Measurements from ENCODE around the gene ANKS1B. TPM values are rescaled to one million over a fixed set of nuclear protein-coding genes. Genes with fewer than 3 reads are reported as not detected.

Gene ANKS1B
- total RNA-seq, 2 donors from 2014 or later = 1.8 to 2.0 TPM

DNA sequence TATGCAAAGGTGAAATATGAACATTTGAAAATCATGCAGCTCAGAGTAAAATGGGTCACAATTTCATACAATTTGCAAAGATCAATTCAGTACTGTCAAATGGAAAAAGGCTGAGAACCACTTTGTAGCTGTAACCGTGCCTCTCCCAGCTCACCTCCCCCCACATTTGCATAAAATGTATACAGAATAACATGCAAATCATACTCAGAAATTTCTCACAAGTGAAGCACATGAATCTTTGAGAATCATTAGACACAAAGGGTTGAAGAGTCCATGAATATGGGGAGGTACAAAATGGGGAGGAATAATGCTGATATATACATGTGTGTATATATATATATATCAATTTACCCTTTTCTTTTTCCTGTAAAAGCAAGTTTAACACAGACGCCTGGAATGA lies 1177.5 kb downstream of the ANKS1B start:
- H3K27me3 Mint-ChIP-seq = peaks cover 26% of the 10 kb centered on the region
- no peaks in the 10 kb centered on the region for H3K4me1 Mint-ChIP-seq
- no peak overlapping the region for H3K27ac Mint-ChIP-seq
- no peak overlapping the region for H3K4me3 Mint-ChIP-seq
- no peaks in the 10 kb centered on the region for H3K9me3 Mint-ChIP-seq
- no peak for ATAC-seq (replicated peaks)
- H3K36me3 Mint-ChIP-seq (ENCODE audit: low read depth) = no peaks in the 10 kb centered on the region

DNA sequence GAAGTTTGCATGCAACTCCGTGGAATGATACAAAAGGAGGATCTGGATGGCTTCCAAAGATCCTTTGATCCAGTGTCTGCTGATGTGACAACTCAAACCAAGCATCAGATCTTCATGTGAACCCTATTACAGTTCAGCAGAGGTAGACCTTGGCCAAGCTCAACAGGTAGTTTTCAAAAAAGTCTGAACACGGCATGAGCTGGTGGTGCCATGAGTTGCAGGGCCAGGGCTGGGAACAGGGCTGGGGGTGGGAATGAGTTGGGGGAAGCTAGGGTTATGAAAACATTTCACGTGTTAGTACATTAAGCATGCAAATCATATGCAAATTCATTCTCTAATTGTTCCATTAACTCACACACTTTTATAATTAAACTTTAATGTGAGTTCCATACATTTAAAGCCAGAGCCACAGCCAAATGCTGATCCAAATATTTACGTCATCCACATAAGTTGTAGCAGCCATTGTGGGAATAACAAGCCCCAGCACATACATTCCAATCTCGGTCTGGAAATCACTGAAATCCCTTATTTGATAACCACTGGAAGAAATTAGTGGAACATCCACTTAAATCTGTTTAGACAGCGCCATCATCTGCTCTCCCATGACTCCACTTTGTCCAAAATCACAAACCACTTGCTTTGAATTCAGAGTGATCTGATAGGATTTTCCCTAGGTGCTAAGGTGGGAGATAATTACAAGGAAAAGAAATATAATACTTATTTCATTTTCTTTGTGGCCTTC lies 1181.1 kb downstream of the ANKS1B start:
- Mint-ChIP-seq H3K27ac (no peak overlapping the region), H3K4me1 (no peaks in the 10 kb centered on the region), H3K36me3 (ENCODE audit: low read depth) (no peaks in the 10 kb centered on the region), H3K9me3 (no peaks in the 10 kb centered on the region), H3K4me3 (no peak overlapping the region), H3K27me3 (peaks cover 20% of the 10 kb centered on the region)
- ATAC-seq (replicated peaks) = no peak

DNA sequence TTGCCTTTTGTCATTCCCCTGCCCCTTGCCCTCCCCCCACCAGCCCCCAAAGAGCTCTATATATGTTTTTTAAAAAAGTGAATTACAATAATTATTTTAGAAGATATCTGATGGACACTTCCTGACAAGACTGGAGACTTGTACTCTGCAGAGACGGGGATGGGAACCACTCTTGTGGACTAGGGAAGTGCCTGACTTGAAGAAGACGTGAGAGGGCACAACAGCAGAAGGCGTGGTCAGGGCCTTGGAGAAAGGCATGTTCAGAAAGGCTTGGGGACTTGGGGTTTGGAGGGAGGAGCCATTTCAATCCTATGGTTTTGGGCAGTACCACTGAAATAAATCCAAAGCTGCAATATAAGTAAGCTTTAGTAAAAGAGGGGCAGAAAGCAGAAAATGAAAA lies 1184.9 kb downstream of the ANKS1B start:
- Mint-ChIP-seq H3K9me3 (no peaks in the 10 kb centered on the region), H3K27me3 (peaks cover 17% of the 10 kb centered on the region), H3K4me1 (no peaks in the 10 kb centered on the region), H3K36me3 (ENCODE audit: low read depth) (no peaks in the 10 kb centered on the region), H3K27ac (no peak overlapping the region), H3K4me3 (no peak overlapping the region)
- ATAC-seq (replicated peaks) = no peak

DNA sequence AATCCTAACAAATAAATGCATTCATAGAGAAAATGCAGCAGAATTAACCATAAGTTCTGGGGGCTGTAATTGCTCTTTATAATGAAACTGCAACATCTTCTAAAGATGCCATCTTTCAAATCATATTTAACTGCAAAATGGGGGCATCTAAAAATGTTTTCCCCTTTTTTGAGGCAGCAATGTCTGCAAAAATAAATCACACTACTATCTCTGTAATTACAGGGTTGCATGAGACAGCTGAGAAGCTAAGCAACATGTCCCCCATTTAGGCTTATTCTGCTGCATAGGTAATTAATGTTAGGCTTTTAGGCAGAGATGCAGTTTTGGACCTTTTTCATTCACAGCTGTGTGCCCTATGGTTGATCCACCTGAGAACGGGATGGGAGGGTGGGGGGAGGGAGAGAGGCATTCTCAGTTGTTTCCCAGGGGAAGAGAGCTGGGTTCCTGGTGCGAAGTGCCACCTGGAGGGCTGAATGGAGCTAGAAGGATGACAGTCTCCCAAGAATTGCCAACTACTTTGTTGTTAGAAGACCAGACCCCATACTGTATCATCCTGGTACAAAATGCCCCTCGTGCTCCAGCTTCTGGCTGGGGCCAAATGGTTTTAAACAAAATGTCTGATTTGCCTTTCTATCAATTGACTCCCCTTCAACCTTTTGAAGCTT lies 1185.5 kb downstream of the ANKS1B start:
- H3K27me3 Mint-ChIP-seq = peaks cover 17% of the 10 kb centered on the region
- ATAC-seq (replicated peaks) = no peak
- no peaks in the 10 kb centered on the region for H3K9me3 Mint-ChIP-seq
- no peak overlapping the region for H3K27ac Mint-ChIP-seq
- no peaks in the 10 kb centered on the region for H3K4me1 Mint-ChIP-seq
- no peaks in the 10 kb centered on the region for H3K36me3 Mint-ChIP-seq (ENCODE audit: low read depth)
- no peak overlapping the region for H3K4me3 Mint-ChIP-seq

DNA sequence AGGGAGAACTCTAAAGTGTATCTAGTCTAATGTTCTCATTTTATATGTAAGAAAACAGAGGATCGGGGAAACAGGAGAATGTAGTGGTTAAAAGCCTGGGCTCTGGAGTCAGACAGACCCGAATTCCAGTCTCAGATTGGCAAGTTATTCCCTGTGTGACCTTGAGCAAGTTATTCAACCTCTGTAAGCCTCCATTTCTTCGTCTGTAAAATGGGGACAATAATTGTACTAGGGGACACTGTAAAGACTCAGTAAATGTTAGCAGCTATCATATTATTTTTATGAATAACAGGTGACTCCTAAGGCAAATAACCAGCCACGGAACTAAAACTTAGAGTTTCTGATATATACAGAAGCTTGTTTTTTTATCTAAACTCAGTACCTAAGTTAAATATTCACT lies 1187.5 kb downstream of the ANKS1B start:
- Mint-ChIP-seq H3K4me3 (no peak overlapping the region), H3K27me3 (peaks cover 12% of the 10 kb centered on the region), H3K36me3 (ENCODE audit: low read depth) (no peaks in the 10 kb centered on the region), H3K27ac (no peak overlapping the region), H3K4me1 (no peaks in the 10 kb centered on the region), H3K9me3 (no peaks in the 10 kb centered on the region)
- no peak for ATAC-seq (replicated peaks)

DNA sequence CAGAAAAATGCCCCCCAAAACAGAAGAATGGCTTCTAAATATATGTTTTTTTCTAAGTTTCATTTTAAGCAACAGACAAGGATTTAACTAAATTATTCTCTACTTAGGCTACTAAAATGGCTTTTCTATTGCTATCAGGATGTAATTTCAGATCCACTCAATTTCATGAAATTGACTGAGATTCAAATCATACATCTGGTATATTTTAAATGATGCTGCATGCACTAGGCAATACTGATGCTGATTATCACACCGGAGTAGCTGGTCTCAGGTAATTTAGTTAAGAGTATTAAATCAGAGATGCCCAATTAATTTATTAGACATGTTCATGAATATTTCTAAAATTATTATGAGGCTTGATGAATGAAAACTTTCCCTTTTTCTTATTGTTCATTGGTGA lies 1188.0 kb downstream of the ANKS1B start:
- Mint-ChIP-seq H3K4me1 (no peaks in the 10 kb centered on the region), H3K36me3 (ENCODE audit: low read depth) (no peaks in the 10 kb centered on the region), H3K4me3 (no peak overlapping the region), H3K27ac (no peak overlapping the region), H3K9me3 (no peaks in the 10 kb centered on the region), H3K27me3 (peaks cover 12% of the 10 kb centered on the region)
- no peak for ATAC-seq (replicated peaks)

DNA sequence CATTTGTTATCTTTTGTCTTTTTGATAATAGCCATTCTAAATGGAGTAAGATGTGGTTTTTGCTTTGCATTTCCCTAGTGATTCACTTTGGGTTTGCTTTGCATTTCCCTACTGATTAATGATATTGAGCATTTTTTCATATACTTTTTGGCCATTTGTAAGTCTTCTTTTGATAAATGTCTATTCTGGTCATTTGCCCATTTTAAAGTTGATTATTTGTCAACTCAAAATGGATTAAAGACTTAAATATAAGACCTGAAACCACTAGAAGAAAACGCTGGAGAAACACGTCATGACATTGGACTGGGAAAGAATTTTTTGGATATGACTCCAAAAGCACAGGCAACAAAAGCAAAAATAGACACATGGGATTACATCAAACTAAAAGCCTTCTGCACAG lies 1191.6 kb downstream of the ANKS1B start:
- H3K9me3 Mint-ChIP-seq = no peaks in the 10 kb centered on the region
- H3K27me3 Mint-ChIP-seq = peaks cover 12% of the 10 kb centered on the region
- H3K4me3 Mint-ChIP-seq = no peak overlapping the region
- H3K4me1 Mint-ChIP-seq = no peaks in the 10 kb centered on the region
- no peak overlapping the region for H3K27ac Mint-ChIP-seq
- no peak for ATAC-seq (replicated peaks)
- no peaks in the 10 kb centered on the region for H3K36me3 Mint-ChIP-seq (ENCODE audit: low read depth)

DNA sequence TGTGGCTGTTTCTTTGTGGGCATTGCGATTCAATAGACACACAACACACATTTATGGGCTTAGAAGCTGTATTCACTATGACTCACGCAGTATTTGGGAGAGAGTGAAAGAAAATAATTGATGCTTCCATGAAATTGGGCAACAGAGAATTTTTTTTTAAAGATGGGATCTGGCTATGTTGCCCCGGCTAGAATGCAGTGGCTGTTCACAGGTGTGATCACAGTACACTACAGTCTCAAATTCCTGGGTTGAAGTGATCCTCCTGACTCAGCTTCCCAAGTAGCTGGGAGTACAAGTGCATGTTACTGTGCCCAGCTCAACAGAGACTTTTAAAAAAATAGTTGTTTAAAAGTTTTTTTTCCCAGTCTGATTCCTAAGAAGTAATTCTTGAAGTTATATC lies 1193.3 kb downstream of the ANKS1B start:
- H3K9me3 Mint-ChIP-seq = no peaks in the 10 kb centered on the region
- H3K27ac Mint-ChIP-seq = no peak overlapping the region
- no peaks in the 10 kb centered on the region for H3K36me3 Mint-ChIP-seq (ENCODE audit: low read depth)
- no peak overlapping the region for H3K4me3 Mint-ChIP-seq
- no peak for ATAC-seq (replicated peaks)
- H3K4me1 Mint-ChIP-seq = no peaks in the 10 kb centered on the region
- peaks cover 16% of the 10 kb centered on the region for H3K27me3 Mint-ChIP-seq

DNA sequence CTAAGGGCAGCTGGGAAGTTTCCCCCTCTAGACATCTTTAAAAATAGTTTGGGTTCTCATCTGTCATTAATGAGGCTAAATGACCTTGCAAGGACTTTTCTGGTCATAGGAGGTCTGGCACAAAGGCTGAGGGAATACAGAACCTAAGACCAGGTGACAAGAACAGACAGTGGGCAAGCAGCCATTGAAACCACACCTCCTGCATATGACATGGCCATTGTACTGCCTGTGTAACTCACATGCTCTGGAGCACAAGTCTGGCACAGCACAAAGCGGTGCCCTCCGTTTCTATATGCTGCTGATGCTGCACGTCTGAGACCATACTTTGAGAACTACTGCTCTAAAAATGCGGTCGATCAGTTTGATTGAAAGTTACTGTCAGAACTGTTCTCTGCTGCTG lies 1196.3 kb downstream of the ANKS1B start:
- ATAC-seq (replicated peaks) = no peak
- no peaks in the 10 kb centered on the region for H3K4me1 Mint-ChIP-seq
- H3K9me3 Mint-ChIP-seq = no peaks in the 10 kb centered on the region
- H3K27ac Mint-ChIP-seq = no peak overlapping the region
- no peaks in the 10 kb centered on the region for H3K36me3 Mint-ChIP-seq (ENCODE audit: low read depth)
- H3K27me3 Mint-ChIP-seq = peaks cover 27% of the 10 kb centered on the region
- no peak overlapping the region for H3K4me3 Mint-ChIP-seq

DNA sequence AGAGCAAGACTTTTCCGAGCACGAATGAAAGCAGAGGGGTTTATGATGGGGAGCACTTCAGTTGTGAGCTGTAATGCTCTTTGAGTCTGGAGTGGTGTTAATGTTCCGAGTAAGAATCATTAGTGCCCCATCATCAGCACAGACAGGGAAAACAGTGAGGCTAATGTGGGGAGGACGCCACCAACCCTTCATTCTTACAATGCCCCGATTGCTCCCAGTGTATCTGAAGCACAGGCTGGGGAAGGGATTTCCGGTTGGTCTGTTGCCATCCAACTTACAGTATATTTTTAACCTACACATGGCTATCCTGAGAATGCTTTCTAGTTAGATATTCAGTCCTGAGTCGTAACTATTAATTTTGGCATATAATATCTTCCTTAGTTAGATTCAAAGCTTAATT lies 1198.1 kb downstream of the ANKS1B start:
- ATAC-seq (replicated peaks) = no peak
- H3K4me3 Mint-ChIP-seq = no peak overlapping the region
- no peaks in the 10 kb centered on the region for H3K9me3 Mint-ChIP-seq
- no peaks in the 10 kb centered on the region for H3K36me3 Mint-ChIP-seq (ENCODE audit: low read depth)
- H3K27me3 Mint-ChIP-seq = peaks cover 20% of the 10 kb centered on the region
- no peak overlapping the region for H3K27ac Mint-ChIP-seq
- H3K4me1 Mint-ChIP-seq = no peaks in the 10 kb centered on the region

DNA sequence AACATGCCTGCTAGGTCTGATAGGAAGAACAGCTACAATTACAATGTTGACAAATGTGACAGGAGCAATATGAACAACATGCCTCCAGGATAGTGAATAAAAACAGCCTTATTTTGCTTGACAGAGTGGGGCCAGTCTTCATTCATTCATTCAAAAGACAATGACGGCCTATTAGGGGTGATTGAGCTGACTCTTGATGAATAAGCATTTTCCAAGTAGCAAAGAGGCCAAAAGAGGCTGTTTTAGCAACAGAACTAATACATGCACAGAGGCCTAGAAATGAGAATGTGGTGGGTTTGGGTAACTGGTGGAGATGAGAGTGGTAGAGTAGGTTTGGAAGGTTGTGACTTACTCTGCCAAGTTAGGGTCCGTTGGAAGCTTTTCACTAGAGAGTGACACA lies 1201.3 kb downstream of the ANKS1B start:
- peaks cover 24% of the 10 kb centered on the region for H3K27me3 Mint-ChIP-seq
- no peak for ATAC-seq (replicated peaks)
- H3K36me3 Mint-ChIP-seq (ENCODE audit: low read depth) = no peaks in the 10 kb centered on the region
- no peaks in the 10 kb centered on the region for H3K9me3 Mint-ChIP-seq
- no peaks in the 10 kb centered on the region for H3K4me1 Mint-ChIP-seq
- H3K4me3 Mint-ChIP-seq = no peak overlapping the region
- H3K27ac Mint-ChIP-seq = no peak overlapping the region

DNA sequence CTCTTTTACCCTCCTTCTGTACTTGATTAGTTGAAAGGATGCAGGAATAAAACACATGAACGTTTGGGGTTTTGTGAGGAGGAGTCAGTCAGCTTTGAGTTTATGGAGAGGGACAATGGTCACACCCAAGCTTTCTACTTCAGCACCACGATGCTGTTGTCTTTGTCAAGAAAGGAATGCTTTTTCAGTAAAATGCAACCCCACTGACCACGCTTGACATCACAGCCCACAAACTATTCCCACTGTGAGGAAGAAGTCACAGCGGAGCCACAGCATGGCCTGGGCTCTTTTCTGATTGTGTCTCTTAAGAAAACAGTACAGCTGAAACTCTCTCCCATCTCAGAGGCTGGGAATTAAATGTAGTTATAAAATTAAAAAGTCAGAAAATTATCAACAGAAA lies 1204.5 kb downstream of the ANKS1B start:
- Mint-ChIP-seq H3K9me3 (no peaks in the 10 kb centered on the region), H3K27ac (no peak overlapping the region), H3K36me3 (ENCODE audit: low read depth) (no peaks in the 10 kb centered on the region), H3K27me3 (peaks cover 16% of the 10 kb centered on the region), H3K4me3 (no peak overlapping the region), H3K4me1 (no peaks in the 10 kb centered on the region)
- ATAC-seq (replicated peaks) = no peak

DNA sequence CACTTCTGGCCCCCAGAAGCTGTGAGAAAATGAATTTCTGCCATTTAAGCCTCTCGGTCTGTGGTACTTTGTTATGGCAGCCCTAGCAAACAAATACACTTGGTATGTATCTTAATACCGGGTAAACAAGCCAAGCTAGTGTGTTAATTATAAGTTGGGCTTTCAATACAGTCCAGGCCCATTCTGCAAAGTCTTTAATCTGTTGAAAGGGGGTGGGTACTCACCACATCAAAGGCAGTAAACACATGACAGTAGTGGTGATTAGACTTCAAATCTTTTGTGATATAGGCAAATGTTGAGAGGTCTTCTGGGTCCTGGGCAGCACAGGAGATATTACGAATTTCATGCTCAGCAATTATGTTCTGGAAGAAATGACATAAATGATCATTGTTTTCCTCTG lies 1211.9 kb downstream of the ANKS1B start:
- no peaks in the 10 kb centered on the region for H3K27me3 Mint-ChIP-seq

DNA sequence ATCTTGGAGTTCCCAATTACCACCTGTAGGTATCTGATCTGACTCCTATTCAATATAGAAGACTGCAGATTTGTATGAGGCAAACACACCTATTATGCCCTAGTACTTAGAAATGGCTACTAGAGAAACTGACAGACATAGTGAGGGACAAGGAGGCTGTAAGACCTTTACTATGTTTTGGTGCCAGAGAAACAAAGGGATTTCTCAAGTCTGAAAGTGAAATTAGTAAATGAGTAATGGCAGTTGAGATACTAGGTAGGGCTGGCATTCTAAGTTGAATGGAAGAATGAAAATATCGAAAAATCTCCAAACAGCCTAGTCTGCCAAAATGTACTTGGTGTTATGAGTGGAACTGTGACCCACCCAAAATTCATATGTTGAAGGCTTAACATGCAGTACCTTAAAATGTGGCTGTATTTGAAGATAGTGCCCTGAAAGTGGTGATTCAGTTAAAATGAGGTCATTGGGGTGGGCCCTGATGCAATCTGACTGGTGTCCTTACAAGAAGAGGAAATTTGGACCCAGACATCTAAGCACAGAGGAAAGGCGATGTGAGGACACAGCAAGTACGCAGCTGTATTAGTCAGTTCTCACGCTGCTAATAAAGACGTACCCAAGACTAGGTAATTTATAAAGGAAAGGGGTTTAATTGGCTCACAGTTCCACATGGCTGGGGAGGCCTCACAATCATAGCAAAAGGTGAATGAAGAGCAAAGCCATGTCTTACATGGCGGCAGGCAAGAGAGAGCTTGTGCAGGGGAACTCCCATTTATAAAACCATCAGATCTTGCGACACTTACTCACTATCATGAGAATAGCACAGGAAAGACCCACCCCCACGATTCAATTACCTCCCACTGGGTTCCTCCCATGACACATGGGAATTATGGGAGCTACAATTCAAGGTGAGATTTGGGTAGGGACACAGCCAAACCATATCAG lies 1212.7 kb downstream of the ANKS1B start:
- Mint-ChIP-seq H3K4me3 (no peak overlapping the region), H3K27ac (peak overlapping the region; percentile 49), H3K9me3 (peaks cover 4% of the 10 kb centered on the region), H3K4me1 (peaks cover 8% of the 10 kb centered on the region), H3K36me3 (ENCODE audit: low read depth) (no peaks in the 10 kb centered on the region), H3K27me3 (no peaks in the 10 kb centered on the region)
- ATAC-seq (replicated peaks) = peak; percentile 79

More for the DNA sequence above, 1211.9 kb downstream of the ANKS1B start:
- no peak for ATAC-seq (replicated peaks)
- peaks cover 4% of the 10 kb centered on the region for H3K9me3 Mint-ChIP-seq
- H3K36me3 Mint-ChIP-seq (ENCODE audit: low read depth) = no peaks in the 10 kb centered on the region
- no peak overlapping the region for H3K4me3 Mint-ChIP-seq
- peaks cover 8% of the 10 kb centered on the region for H3K4me1 Mint-ChIP-seq
- no peak overlapping the region for H3K27ac Mint-ChIP-seq
